ENCODE data around the gene MRPS12.
A peak's percentile ranks its signal among the peaks of the same experiment; 100 is the strongest.
"Not testable (repeated sequence)": the region's sequence is repeated elsewhere in the genome, so short reads cannot be mapped to it uniquely, and the experiment has no call there.

MRPS12 gene

DNA sequence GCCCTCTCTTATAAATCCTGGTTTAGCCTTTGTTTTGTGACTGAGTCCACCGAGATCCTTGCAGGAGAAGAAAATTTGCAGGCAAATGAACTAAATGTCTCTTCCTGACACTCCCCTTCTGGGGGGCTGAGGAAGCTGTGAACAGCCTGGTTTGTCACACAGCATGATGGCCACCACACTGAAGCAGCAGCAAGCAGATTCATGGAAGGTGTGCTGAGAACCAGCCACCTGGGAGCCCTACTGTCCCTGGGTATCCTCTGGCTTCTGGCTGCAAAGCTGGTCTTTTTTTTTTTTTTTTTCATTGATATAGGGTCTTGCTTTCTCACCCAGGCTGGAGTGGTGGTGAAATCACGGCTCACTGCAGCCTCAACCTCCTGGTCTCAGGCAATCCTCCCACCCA is 11.2 kb downstream of the MRPS12 start:
- no peak for DNase-seq

DNA sequence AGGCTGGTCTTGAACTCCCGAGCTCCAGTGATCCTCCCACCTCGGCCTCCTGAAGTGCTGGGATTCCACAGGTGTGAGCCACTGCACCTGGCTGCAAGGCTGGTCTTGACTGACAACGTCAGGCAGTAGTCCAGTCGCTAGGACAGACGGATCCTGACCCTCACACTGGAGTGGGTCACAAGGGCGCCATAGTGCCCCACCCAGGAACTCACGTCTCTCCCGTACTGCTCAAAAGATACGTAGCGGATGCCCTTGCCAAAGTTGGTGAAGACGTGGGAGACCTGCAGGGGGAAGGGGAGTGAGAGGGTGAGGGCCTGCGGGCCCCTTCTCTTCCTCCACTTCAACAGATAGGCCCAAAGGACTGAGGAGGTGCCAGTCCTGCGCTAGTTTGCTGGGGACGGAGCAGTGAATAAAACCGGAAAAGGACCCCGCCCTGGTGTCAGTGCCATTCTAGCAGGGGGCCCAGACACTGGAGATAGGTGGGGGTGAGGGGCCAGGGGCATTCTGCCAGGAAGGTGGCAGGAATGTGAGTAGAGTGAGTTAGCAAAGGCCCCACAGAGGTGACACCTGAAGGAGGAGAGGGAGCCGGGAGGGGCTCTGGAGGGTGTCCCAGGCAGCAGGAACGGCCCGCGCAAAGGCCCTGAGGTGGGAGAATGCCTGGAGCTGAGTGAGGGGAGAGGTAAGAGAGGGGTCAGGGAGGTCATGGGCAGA is 11.9 kb downstream of the MRPS12 start:
- DNase-seq: no peak

GRCh38 chr19:38944981-38945506 is 14.3 kb downstream of the MRPS12 start:
- no peak for DNase-seq

DNA sequence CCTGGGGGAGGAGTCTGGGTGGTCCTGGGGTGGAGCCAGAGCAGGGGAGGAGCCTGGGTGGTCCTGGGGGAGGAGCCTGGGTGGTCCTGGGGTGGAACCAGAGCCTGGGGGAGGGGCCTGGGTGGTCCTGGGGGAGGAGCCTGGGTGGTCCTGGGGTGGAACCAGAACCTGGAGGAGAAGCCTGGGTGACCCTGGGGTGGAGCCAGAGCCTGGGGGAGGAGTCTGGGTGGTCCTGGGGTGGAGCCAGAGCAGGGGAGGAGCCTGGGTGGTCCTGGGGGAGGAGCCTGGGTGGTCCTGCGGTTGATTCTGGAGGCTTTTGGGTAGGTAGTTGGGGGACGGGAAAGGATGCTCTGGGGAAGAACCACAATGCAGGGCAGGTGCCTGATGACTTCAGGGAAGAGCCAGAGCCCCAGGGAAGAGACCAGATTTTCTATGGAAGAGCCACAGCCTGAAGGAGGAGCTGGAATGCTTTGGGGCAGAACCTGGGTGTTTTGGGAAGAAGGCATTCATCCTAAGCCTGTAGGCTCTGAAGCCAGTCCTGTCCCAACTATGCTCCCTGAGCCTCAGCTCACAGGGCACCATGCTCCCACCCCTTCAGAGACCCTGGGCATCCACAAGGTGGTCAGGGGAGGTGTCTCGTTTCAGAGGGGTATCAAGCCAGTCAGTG is 15.0 kb downstream of the MRPS12 start:
- DNase-seq: no peak

GRCh38 chr19:38946229-38947010 is 15.7 kb downstream of the MRPS12 start:
- no peak for DNase-seq

- peak; percentile 62 to 91 (median 73) for DNase-seq
Measured at GRCh38 chr19:38949580-38950367, 19.0 kb downstream of the MRPS12 start.

DNA sequence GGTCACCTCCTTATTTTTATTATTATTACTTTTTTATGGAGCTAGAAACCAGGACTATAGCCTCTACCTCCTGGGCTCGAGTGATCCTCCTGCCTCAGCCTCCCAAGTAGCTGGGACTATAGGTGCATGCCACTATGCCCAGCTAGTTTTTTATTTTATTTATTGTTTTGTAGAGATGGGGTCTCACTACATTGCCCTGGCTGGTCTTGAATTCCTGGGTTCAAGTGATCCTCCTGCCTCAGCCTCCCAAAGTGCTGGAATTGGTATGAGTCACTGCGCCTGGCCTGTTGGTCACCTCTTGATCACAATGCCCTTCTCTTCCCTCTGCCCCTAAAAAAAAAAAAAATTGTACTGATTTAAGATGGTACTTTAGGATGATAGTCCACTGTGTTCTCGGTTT is 20.4 kb downstream of the MRPS12 start:
- no peak for DNase-seq

DNA sequence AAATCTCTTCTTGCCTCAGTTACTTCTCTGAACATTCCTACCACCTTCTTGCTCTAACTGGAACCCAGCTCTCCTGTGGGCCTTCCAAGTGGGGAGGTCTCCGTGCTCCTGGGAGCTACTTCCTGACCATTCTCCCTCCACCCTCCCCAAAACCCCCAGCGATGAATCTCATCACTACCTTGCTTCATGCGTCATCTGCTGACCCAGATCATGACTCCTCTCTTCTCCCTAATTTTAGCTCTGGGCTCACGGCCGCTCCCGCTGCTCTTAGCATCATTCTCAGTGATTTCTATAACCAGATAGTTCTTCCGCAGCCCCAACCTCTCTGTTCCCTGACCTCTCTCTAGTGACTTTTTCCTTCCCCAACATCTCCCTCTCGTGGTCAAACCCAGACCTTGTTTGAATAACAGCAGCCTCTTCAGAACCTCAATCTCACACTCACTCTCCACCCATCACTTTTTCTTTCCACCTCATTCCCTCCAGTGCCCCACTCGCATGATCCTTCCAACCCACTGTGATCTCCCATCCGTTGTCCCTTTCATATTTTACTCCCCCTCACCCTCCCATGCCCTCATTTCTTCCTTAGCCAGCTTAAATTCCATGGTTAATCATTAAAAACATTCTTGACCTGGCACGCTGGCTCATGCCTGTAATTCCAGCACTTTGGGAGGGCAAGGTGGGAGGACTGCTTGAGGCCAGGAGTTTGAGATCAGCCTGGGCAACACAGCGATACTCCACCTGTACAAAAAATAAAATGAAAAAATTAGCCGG is 21.8 kb downstream of the MRPS12 start:
- peak in 2 of 5 experiments; percentile 6 to 69 for DNase-seq

DNA sequence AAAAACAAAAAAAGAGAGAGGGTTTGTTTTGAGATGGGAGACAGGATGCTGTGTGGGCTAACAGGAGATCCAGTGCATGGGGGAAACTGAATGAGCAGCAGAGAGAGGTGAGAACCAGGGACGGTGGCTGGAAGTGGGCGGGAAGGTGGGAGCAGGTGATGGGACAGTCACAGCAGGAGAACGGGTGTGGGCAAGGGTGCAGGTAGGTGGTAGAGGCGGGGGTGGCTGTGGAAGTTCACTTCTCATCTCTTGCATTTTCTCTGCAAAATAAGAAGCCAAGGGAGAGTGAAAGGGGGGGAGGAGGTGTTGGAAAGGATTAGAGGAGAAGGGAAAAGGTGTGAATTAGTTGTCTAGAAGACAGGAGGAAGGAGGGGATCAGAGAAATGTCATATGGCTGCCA is 22.9 kb downstream of the MRPS12 start:
- DNase-seq: no peak

- no peak for DNase-seq
Measured at GRCh38 chr19:38956264-38956663, 25.5 kb downstream of the MRPS12 start.

GRCh38 chr19:38958301-38958700 is 27.6 kb downstream of the MRPS12 start:
- DNase-seq: no peak

DNA sequence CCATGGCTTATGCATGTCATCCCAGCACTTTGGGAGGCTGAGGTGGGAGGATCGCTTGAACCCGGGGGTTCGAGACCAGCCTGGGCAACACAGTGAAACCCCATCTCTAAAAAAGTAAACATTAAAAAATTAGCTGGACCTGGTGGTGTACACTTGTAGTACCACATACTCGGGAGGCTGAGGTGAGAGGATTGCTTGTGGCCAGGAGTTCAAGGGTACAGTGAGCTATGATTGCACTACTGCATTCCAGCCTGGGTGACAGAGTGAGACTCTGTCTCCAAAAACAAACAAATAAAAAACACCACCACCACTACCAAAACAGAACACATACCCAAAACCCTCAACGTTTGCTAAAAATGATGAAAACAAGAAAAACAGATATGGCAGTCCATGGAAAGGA is 28.9 kb downstream of the MRPS12 start:
- DNase-seq: no peak

DNA sequence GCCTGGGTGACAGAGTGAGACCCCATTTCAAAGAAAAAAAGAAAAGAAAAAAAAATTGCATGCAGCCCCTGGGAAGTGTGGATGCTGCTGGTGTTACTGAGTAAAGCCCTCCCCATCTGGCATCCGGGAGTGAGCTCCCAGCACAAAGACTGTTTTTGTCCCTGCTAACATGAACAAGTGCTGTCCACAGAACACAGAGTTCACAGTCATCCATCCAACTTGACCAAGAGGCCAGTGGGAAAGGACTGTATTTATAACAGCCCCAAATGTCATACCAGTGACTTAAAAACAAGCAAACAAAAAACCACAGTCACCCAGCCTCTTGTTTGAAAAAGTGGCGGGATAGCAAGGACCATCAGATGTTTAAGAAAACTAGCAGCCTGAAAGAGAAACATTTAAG is 34.0 kb downstream of the MRPS12 start:
- no peak for DNase-seq

DNA sequence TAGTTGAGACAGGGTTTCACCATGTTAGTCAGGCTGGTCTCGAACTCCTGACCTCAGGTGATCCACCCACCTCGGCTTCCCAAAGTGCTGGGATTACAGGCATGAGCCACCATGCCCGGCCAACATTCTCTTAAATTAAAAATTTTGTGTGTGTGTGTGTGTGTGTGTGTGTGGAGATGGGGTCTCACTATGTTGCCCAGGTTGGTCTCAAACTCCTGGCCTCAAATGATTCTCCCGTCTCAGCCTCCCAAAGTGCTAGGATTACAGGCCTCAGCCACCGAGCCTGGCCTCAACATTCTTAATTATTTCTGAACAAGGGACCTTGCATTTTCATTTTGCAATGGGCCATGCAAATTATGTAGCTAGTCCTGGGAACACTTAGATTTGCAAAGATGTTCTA is 35.4 kb downstream of the MRPS12 start:
- not testable (repeated sequence) for DNase-seq

- DNase-seq: no peak
Measured at GRCh38 chr19:38970664-38971532, 40.2 kb downstream of the MRPS12 start.

DNA sequence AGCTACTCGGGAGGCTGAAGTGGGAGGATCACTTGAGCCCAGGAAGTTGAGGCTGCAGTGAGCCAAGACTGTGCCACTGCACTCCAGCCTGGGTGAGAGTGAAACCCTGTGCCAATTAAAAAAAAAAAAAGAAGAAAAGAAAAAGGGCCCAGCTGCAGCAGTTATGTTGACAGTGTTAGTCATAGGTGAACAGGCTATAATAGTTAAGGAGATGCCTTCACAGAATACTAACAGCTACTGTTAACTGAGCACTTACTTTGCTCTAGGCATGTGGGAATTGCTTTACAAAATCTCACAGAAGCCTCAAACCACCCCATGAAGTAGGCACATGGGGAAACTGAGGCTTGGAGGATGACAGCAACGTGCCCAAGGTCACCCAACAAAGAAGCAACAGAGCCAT is 40.9 kb downstream of the MRPS12 start:
- no peak for DNase-seq

GRCh38 chr19:38974624-38975213 is 44.0 kb downstream of the MRPS12 start:
- DNase-seq: no peak

GRCh38 chr19:38975214-38975860 is 44.6 kb downstream of the MRPS12 start, which contains the start of gene FBXO17:
FBXO17 (minus strand) TSS chr19:38975742; CDS start chr19:38950319, 25,423 bp downstream.
- no peak for DNase-seq

DNA sequence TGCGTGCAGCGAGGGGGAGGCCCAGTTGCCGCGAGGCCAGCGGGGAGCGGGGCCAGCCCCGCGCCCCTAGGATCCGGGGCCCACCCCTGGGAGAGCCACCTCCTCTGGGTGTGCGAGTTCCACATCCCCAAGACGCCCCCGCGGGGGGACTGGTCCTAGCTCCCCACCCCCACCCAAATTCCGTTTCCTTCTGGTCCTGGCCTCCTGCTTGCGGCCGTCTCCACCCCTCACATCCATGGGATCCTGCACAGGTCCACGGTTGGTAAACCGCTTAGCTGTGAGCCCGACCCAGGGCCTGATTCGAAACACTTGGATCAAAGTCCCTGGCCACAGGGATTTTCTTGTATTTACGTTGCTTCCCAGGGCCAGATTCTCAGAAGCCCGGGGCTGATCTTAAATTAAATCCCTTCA is 45.1 kb downstream of the MRPS12 start:
- DNase-seq: no peak

Measured in T-helper 2 cell (primary cell).